ENCODE results near the gene CHD1L. TPM values are rescaled to one million over a fixed set of nuclear protein-coding genes. Genes with fewer than 3 reads are reported as not detected.

The CHD1L gene
- total RNA-seq, 6 donors from 2014 or later = 24.8 to 48.6 (median 34.6) TPM

DNA sequence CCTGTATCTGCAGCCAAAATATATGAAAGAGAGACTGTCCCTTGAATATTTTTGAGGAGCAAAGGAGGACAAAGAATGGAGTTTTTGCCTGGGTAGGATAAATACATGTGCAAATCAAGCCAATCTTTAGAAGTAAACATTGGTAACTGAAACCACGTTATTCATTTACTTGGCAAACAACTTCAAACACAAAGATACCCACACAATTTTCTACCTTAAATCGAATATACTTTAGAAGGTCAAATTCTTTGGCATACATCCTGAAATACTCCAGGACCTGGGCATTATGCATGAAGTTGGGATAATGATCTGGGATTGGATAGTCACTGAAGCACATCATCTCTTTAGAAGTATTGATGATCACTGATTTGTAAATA lies 27.0 kb upstream of the CHD1L start:
- Histone ChIP-seq H3K27me3 (no peaks in the 10 kb centered on the region), H3K9me3 (no peaks in the 10 kb centered on the region), H3K4me3 (no peak overlapping the region), H3K36me3 (peaks cover 0 to 14% (median 2%) of the 10 kb centered on the region in 4 donors), H3K4me1 (peaks cover 0 to 7% (median 5%) of the 10 kb centered on the region in 4 donors), H3K27ac (no peak overlapping the region)
- ATAC-seq (ENCODE audit: low FRiP score in 2 of 2) = no peak
- 27 to 42% methylated on average over 2 of the region's 2 CpGs for whole genome bisulfite sequencing, 2 donors
- DNase-seq = no peak
- no peak for TF ChIP-seq POLR2A (IDR thresholded peaks at IDR 0.05)
- TF ChIP-seq CTCF (IDR thresholded peaks at IDR 0.05) = no peak
- no peak for TF ChIP-seq EP300 (IDR thresholded peaks at IDR 0.05)
- TF ChIP-seq POLR2AphosphoS5 (IDR thresholded peaks at IDR 0.05) = no peak

DNA sequence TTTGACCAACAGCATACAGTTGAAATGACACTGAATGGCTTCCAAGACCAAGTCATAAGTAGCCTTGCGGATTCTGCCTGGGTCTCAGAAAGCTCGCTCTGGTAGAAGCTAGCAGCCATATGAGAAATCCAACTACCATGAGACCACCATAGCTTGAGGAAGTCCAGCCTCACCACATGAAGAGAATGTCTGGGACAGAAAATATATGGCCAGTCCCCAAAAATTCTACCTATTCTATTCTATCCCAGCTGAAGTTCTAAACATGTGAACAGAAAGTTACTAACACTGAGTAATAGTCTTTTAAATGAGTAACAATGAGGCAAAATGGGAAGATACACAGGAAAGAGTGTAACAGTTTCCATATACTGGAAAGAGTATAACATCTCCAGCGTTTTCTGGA lies 26.4 kb upstream of the CHD1L start:
- 90 to 94% methylated on average over 3 of the region's 3 CpGs for WGBS, 2 donors
- TF ChIP-seq EP300 (IDR thresholded peaks at IDR 0.05) = no peak
- TF ChIP-seq POLR2A (IDR thresholded peaks at IDR 0.05) = no peak
- TF ChIP-seq POLR2AphosphoS5 (IDR thresholded peaks at IDR 0.05) = no peak
- no peak for TF ChIP-seq CTCF (IDR thresholded peaks at IDR 0.05)
- Histone ChIP-seq H3K4me3 (no peak overlapping the region), H3K36me3 (peaks cover 0 to 11% (median 2%) of the 10 kb centered on the region in 4 donors), H3K27ac (no peak overlapping the region), H3K27me3 (no peaks in the 10 kb centered on the region), H3K4me1 (peaks cover 0 to 7% (median 5%) of the 10 kb centered on the region in 4 donors), H3K9me3 (no peaks in the 10 kb centered on the region)
- ATAC-seq (ENCODE audit: low FRiP score in 2 of 2) (no peak), DNase-seq (no peak)

GRCh38 chr1:147217141-147217540 lies 25.3 kb upstream of the CHD1L start:
- no peaks in the 10 kb centered on the region for H3K27me3 ChIP-seq
- H3K36me3 ChIP-seq = peaks cover 0 to 5% (median 0%) of the 10 kb centered on the region in 4 donors
- no peaks in the 10 kb centered on the region for H3K9me3 ChIP-seq
- WGBS, 2 donors = 85 to 92% methylated on average over 7 of the region's 7 CpGs
- no peak overlapping the region for H3K4me3 ChIP-seq
- TF ChIP-seq CTCF (IDR thresholded peaks at IDR 0.05) (no peak), EP300 (IDR thresholded peaks at IDR 0.05) (no peak), POLR2AphosphoS5 (IDR thresholded peaks at IDR 0.05) (no peak), POLR2A (IDR thresholded peaks at IDR 0.05) (no peak)
- H3K27ac ChIP-seq = no peak overlapping the region
- peak in 1 of 2 donors; percentile 18 for DNase-seq
- H3K4me1 ChIP-seq = peaks cover 0 to 7% (median 5%) of the 10 kb centered on the region in 4 donors
- no peak for ATAC-seq (ENCODE audit: low FRiP score in 2 of 2)

DNA sequence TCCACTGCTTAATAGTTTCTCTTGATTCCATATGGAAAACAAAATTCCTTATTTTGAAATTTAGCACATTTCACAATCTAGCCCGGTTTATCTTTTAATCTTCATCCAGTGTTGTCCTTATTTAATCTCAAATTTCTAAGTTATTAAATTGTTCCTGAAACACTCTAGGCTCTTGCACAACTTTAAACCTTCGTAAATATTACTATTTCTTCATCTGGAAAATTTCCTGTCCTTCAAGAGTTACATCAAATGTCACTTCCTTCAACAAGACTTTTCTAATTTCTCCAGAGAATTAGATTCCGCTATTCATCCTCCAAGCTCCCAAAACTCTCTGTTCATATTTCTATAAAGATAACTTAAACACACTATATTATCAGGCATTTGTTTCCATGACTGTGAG lies 23.9 kb upstream of the CHD1L start:
- WGBS, 2 donors = 23 to 39% methylated on average over 3 of the region's 3 CpGs
- no peak for DNase-seq
- Histone ChIP-seq H3K36me3 (no peaks in the 10 kb centered on the region), H3K4me1 (peaks cover 0 to 7% (median 5%) of the 10 kb centered on the region in 4 donors), H3K4me3 (no peak overlapping the region), H3K9me3 (no peaks in the 10 kb centered on the region), H3K27ac (peak overlapping the region in 1 of 4 donors; percentile 11), H3K27me3 (no peaks in the 10 kb centered on the region)
- no peak for ATAC-seq (ENCODE audit: low FRiP score in 2 of 2)
- TF ChIP-seq POLR2AphosphoS5 (IDR thresholded peaks at IDR 0.05) = no peak
- TF ChIP-seq EP300 (IDR thresholded peaks at IDR 0.05) = peak in 1 of 4 donors; percentile 12

DNA sequence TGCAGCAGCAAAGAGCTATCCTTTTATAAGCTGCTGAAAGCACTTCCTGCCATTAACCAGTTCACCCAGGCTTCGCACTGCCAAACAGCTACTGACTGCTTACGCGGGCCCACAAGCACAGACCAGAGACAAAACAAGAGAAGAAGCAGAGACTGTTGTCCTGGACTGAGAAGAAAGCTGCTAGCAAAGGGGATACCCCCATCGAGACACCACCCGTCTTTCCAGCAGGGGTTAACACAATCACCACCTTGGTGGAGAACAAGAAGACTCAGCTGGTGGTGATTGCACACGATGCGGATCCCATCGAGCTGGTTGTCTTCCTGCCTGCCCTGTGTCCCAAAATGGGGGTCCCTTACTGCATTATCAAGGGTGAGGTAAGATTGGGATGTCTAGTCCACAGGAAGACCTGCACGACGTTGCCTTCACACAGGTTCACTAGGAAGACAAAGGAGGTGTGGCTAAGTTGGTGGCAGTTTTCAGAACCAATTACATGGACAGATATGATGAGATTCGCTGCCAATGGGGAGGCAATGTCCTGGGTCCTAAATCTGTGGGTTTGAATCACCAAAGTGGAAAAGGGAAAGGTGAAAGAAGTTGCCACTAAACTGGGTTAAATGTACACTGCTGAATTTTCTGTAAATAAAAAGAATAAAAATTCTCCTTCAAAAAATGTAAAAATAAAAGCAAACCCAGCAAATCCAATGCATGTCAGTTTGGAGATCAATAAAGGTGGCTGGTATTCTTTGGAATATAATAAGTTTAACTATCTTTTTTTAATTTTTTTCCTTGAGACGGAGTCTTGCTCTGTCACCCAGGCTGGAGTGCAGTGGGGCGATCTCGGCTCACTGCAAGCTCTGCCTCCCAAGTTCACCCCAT lies 18.5 kb upstream of the CHD1L start:
- ATAC-seq (ENCODE audit: low FRiP score in 2 of 2) = no peak
- Histone ChIP-seq H3K4me1 (peaks cover 0 to 8% (median 7%) of the 10 kb centered on the region in 4 donors), H3K27ac (peak overlapping the region in 2 of 4 donors; percentile 81 to 88), H3K27me3 (no peaks in the 10 kb centered on the region), H3K36me3 (no peaks in the 10 kb centered on the region), H3K4me3 (peak overlapping the region in 3 of 4 donors; percentile 51 to 81 (median 70)), H3K9me3 (no peaks in the 10 kb centered on the region)
- DNase-seq = no peak
- WGBS, 2 donors = 69 to 73% methylated on average over 12 to 14 of the region's 14 CpGs
- TF ChIP-seq POLR2A (IDR thresholded peaks at IDR 0.05) = no peak
- no peak for TF ChIP-seq POLR2AphosphoS5 (IDR thresholded peaks at IDR 0.05)
- no peak for TF ChIP-seq CTCF (IDR thresholded peaks at IDR 0.05)
- TF ChIP-seq EP300 (IDR thresholded peaks at IDR 0.05) = no peak
